ENCODE measurements around the gene NRG4. TPM values are rescaled to one million over a fixed set of nuclear protein-coding genes. Genes with fewer than 3 reads are reported as not detected.
"Not testable (repeated sequence)": the region's sequence is repeated elsewhere in the genome, so short reads cannot be mapped to it uniquely, and the experiment has no call there.

Gene NRG4
- total RNA-seq, 1 donor from 2014 or later: 0.36 TPM

GRCh38 chr15:76024021-76024768 lies 12.0 kb upstream of the NRG4 start:
- Histone ChIP-seq H2AFZ (replicated peaks) (no peak overlapping the region), H3K4me1 (no peaks in the 10 kb centered on the region), H4K20me1 (ENCODE audit: low read depth) (no peaks in the 10 kb centered on the region), H3K9me3 (ENCODE audit: low read depth) (peaks cover 14% of the 10 kb centered on the region), H3K9ac (no peak overlapping the region), H3K27ac (no peak overlapping the region), H3K79me2 (ENCODE audit: low read depth) (no peaks in the 10 kb centered on the region), H3F3A (ENCODE audit: low read depth) (no peaks in the 10 kb centered on the region), H3K4me2 (no peak overlapping the region), H3K4me3 (no peak overlapping the region), H3K36me3 (no peaks in the 10 kb centered on the region), H3K27me3 (no peaks in the 10 kb centered on the region)
- Mint-ChIP-seq H3K36me3 (no peaks in the 10 kb centered on the region), H3K4me1 (no peaks in the 10 kb centered on the region), H3K27ac (no peak overlapping the region), H3K9me3 (peaks cover 22% of the 10 kb centered on the region), H3K27me3 (ENCODE audit: insufficient read depth, low read depth) (peaks cover 1% of the 10 kb centered on the region), H3K4me3 (no peak overlapping the region)
- no peak for DNase-seq (ENCODE audit: low spot score)
- TF ChIP-seq EZH2 (IDR thresholded peaks at IDR 0.05): no peak
- TF ChIP-seq, protein P1, sequence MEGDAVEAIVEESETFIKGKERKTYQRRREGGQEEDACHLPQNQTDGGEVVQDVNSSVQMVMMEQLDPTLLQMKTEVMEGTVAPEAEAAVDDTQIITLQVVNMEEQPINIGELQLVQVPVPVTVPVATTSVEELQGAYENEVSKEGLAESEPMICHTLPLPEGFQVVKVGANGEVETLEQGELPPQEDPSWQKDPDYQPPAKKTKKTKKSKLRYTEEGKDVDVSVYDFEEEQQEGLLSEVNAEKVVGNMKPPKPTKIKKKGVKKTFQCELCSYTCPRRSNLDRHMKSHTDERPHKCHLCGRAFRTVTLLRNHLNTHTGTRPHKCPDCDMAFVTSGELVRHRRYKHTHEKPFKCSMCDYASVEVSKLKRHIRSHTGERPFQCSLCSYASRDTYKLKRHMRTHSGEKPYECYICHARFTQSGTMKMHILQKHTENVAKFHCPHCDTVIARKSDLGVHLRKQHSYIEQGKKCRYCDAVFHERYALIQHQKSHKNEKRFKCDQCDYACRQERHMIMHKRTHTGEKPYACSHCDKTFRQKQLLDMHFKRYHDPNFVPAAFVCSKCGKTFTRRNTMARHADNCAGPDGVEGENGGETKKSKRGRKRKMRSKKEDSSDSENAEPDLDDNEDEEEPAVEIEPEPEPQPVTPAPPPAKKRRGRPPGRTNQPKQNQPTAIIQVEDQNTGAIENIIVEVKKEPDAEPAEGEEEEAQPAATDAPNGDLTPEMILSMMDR (IDR thresholded peaks at IDR 0.05): no peak
- no peak for TF ChIP-seq EZH2phosphoT487 (IDR thresholded peaks at IDR 0.05)

DNA sequence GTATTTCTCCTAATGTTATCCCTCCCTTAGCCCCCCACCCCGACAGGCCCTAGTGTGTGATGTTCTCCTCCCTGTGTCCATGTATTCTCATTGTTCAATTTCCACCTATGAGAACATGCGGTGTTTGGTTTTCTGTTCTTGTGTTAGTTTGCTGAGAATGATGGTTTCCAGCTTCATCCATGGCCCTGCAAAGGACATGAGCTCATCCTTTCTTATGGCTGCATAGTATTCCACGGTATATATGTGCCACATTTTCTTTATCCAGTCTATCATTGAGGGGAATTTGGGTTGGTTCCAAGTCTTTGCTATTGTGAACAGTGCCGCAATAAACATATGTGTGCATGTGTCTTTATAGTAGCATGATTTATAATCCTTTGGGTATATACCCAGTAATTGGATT lies 1.2 kb upstream of the NRG4 start:
- H3K9me3 Mint-ChIP-seq: peaks cover 21% of the 10 kb centered on the region
- not testable (repeated sequence) for H3F3A ChIP-seq (ENCODE audit: low read depth); H3K27ac Mint-ChIP-seq

DNA sequence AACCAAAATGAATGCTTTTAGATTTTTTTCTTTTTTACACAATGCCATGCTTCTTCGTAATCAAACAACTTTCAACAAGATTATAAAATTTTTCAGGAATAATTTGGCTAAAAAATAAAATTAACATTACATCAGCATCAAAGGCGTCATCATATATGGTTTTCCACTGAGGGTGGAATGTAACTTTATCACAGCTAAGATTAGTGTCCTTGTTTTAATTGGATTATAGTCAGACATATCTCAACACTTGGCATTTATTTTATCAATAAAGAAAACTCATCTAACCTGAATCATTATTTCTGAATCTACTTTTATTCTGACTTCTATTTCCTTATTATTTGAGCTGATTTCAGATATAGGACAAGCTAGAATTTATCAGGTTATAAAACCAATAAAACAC lies 1.6 kb downstream of the NRG4 start:
- H3F3A ChIP-seq (ENCODE audit: low read depth): peaks cover 6% of the 10 kb centered on the region
- no peak for TF ChIP-seq EZH2phosphoT487 (IDR thresholded peaks at IDR 0.05)
- TF ChIP-seq, protein P1 (IDR thresholded peaks at IDR 0.05): no peak
- TF ChIP-seq EZH2 (IDR thresholded peaks at IDR 0.05): no peak
- H3K4me3 Mint-ChIP-seq: no peak overlapping the region
- no peak overlapping the region for H3K4me2 ChIP-seq
- no peaks in the 10 kb centered on the region for H4K20me1 ChIP-seq (ENCODE audit: low read depth)
- peaks cover 3% of the 10 kb centered on the region for H3K27me3 Mint-ChIP-seq (ENCODE audit: insufficient read depth, low read depth)
- no peaks in the 10 kb centered on the region for H3K36me3 Mint-ChIP-seq
- H3K4me1 Mint-ChIP-seq: no peaks in the 10 kb centered on the region
- H3K9ac ChIP-seq: no peak overlapping the region
- no peak for DNase-seq (ENCODE audit: low spot score)
- H3K4me1 ChIP-seq: no peaks in the 10 kb centered on the region
- H3K9me3 Mint-ChIP-seq: peaks cover 3% of the 10 kb centered on the region
- no peak overlapping the region for H3K27ac ChIP-seq
- H3K79me2 ChIP-seq (ENCODE audit: low read depth): no peaks in the 10 kb centered on the region
- no peak overlapping the region for H2AFZ ChIP-seq (replicated peaks)
- H3K27me3 ChIP-seq: no peaks in the 10 kb centered on the region
- no peak overlapping the region for H3K27ac Mint-ChIP-seq
- no peak overlapping the region for H3K4me3 ChIP-seq
- no peaks in the 10 kb centered on the region for H3K36me3 ChIP-seq
- H3K9me3 ChIP-seq (ENCODE audit: low read depth): no peaks in the 10 kb centered on the region

More for the DNA sequence above, 1.2 kb upstream of the NRG4 start:
- not testable (repeated sequence) for H3K36me3 ChIP-seq; H3K4me1 Mint-ChIP-seq; H3K27me3 Mint-ChIP-seq (ENCODE audit: insufficient read depth, low read depth); H3K27ac ChIP-seq; H3K4me2 ChIP-seq; H4K20me1 ChIP-seq (ENCODE audit: low read depth); H3K9ac ChIP-seq; H3K4me3 Mint-ChIP-seq; DNase-seq (ENCODE audit: low spot score); H3K79me2 ChIP-seq (ENCODE audit: low read depth); H3K4me3 ChIP-seq; H3K27me3 ChIP-seq; H3K4me1 ChIP-seq; H3K9me3 ChIP-seq (ENCODE audit: low read depth); H2AFZ ChIP-seq (replicated peaks); H3K36me3 Mint-ChIP-seq

- Histone ChIP-seq H3K36me3 (no peaks in the 10 kb centered on the region), H3K9ac (no peak overlapping the region), H3K4me2 (no peak overlapping the region), H4K20me1 (ENCODE audit: low read depth) (no peaks in the 10 kb centered on the region), H3F3A (ENCODE audit: low read depth) (no peaks in the 10 kb centered on the region), H2AFZ (replicated peaks) (no peak overlapping the region), H3K27ac (no peak overlapping the region), H3K4me3 (no peak overlapping the region), H3K4me1 (no peaks in the 10 kb centered on the region), H3K79me2 (ENCODE audit: low read depth) (no peaks in the 10 kb centered on the region), H3K9me3 (ENCODE audit: low read depth) (no peaks in the 10 kb centered on the region), H3K27me3 (no peaks in the 10 kb centered on the region)
- TF ChIP-seq EZH2 (IDR thresholded peaks at IDR 0.05) (no peak), EZH2phosphoT487 (IDR thresholded peaks at IDR 0.05) (no peak)
- TF ChIP-seq, protein P1 (IDR thresholded peaks at IDR 0.05): no peak
- Mint-ChIP-seq H3K4me1 (no peaks in the 10 kb centered on the region), H3K36me3 (no peaks in the 10 kb centered on the region), H3K9me3 (no peaks in the 10 kb centered on the region), H3K4me3 (no peak overlapping the region), H3K27ac (no peak overlapping the region), H3K27me3 (ENCODE audit: insufficient read depth, low read depth) (no peaks in the 10 kb centered on the region)
- DNase-seq (ENCODE audit: low spot score): no peak
These were observed 6.0 kb downstream of the NRG4 start for GRCh38 chr15:76006136-76006778.
